ENCODE data around the gene SH2D4B.

SH2D4B gene

GRCh38 chr10:80617807-80618206 is 80.1 kb downstream of the SH2D4B start:
- no peaks in the 10 kb centered on the region for H3K36me3 ChIP-seq (ENCODE audit: control insufficient read depth, insufficient read depth, low read length)
- H3K9me3 ChIP-seq (ENCODE audit: control insufficient read depth, insufficient read depth, low read length), result no peaks in the 10 kb centered on the region
- H3K4me3 ChIP-seq (ENCODE audit: low read depth, low read length), result no peak overlapping the region
- no peak overlapping the region for H3K9ac ChIP-seq (ENCODE audit: low read depth, low read length)
- no peak overlapping the region for H3K27ac ChIP-seq (ENCODE audit: low read depth, low read length)
- no peaks in the 10 kb centered on the region for H3K27me3 ChIP-seq (ENCODE audit: control insufficient read depth, insufficient read depth, low read length)
- no peaks in the 10 kb centered on the region for H3K4me1 ChIP-seq (ENCODE audit: control insufficient read depth, insufficient read depth, low read length)

- H3K9ac ChIP-seq (ENCODE audit: low read depth, low read length), result no peak overlapping the region
- no peak overlapping the region for H3K27ac ChIP-seq (ENCODE audit: low read depth, low read length)
- H3K27me3 ChIP-seq (ENCODE audit: control insufficient read depth, insufficient read depth, low read length), result no peaks in the 10 kb centered on the region
- H3K9me3 ChIP-seq (ENCODE audit: control insufficient read depth, insufficient read depth, low read length), result no peaks in the 10 kb centered on the region
- H3K4me3 ChIP-seq (ENCODE audit: low read depth, low read length), result no peak overlapping the region
- H3K36me3 ChIP-seq (ENCODE audit: control insufficient read depth, insufficient read depth, low read length), result no peaks in the 10 kb centered on the region
- no peaks in the 10 kb centered on the region for H3K4me1 ChIP-seq (ENCODE audit: control insufficient read depth, insufficient read depth, low read length)
Observed at GRCh38 chr10:80619036-80619435, 81.3 kb downstream of the SH2D4B start.

DNA sequence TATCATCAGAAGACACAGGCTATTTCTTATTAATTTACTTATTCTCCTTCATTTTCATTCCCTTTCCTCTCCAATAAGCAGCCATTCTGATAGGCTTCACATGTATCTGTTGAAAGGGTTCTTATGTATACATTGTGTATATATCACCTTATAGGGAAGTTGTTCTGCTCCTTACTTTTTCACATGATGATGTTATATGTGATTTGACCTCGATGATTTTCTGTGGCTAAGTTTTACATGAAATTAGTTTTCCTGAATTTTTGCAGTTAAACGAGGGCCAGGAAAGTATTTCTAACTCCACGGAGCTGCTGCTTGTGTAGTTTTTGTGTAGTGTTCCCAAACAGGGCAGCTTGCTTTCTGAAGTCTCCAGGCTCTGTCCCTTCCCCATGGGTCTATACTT is 84.5 kb downstream of the SH2D4B start:
- Histone ChIP-seq H3K9ac (ENCODE audit: low read depth, low read length) (no peak overlapping the region), H3K27me3 (ENCODE audit: control insufficient read depth, insufficient read depth, low read length) (no peaks in the 10 kb centered on the region), H3K36me3 (ENCODE audit: control insufficient read depth, insufficient read depth, low read length) (no peaks in the 10 kb centered on the region), H3K4me3 (ENCODE audit: low read depth, low read length) (no peak overlapping the region), H3K27ac (ENCODE audit: low read depth, low read length) (no peak overlapping the region), H3K4me1 (ENCODE audit: control insufficient read depth, insufficient read depth, low read length) (no peaks in the 10 kb centered on the region), H3K9me3 (ENCODE audit: control insufficient read depth, insufficient read depth, low read length) (0 out of 2 replicates have a peak, but pooled peaks cover 5% of the 10 kb centered on the region)

DNA sequence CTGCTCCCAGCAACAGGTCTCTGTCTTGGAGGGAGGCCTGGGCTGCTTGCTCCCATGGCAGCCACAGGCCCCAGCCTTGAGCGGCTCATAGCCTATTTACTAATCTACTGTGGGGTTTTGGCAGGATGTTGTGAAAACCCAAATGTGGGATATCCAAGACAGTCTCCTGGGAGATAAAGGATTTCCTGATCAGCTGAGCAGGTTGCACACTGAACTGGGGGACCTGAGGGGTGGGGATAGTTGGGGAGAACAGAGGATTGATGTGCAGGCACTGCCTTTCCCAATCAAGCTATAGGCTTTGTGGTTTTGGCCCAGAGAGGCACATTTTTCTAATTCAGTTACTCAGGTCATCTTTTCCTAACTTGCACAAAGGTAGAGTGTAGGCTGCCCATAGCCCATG is 92.6 kb downstream of the SH2D4B start:
- Histone ChIP-seq H3K9me3 (ENCODE audit: control insufficient read depth, insufficient read depth, low read length) (0 out of 2 replicates have a peak, but pooled peaks cover 5% of the 10 kb centered on the region), H3K4me1 (ENCODE audit: control insufficient read depth, insufficient read depth, low read length) (no peaks in the 10 kb centered on the region), H3K9ac (ENCODE audit: low read depth, low read length) (no peak overlapping the region), H3K27me3 (ENCODE audit: control insufficient read depth, insufficient read depth, low read length) (no peaks in the 10 kb centered on the region), H3K27ac (ENCODE audit: low read depth, low read length) (no peak overlapping the region), H3K36me3 (ENCODE audit: control insufficient read depth, insufficient read depth, low read length) (no peaks in the 10 kb centered on the region), H3K4me3 (ENCODE audit: low read depth, low read length) (no peak overlapping the region)

DNA sequence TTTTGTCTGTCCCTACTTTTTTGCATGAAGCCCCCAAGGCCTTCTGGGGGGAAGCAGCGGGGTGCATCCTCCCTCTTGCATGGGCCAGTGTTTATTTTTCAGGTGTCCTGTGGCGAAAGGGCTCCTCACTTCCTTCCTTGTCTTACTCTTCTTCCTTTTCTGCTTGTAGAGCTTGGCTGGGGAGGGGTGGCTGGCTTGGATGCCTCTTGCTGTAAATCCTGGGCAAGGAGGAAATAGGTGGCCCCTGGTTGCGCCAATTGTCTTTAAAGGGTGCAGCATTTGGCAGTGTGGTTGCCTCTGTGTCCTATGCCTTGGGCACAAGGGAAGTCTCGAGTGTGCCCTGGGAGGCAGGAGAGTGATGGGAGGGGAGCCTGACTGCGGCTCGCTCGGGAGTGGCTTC is 95.0 kb downstream of the SH2D4B start:
- H3K9me3 ChIP-seq (ENCODE audit: control insufficient read depth, insufficient read depth, low read length), result no peaks in the 10 kb centered on the region
- no peaks in the 10 kb centered on the region for H3K4me1 ChIP-seq (ENCODE audit: control insufficient read depth, insufficient read depth, low read length)
- no peaks in the 10 kb centered on the region for H3K27me3 ChIP-seq (ENCODE audit: control insufficient read depth, insufficient read depth, low read length)
- H3K27ac ChIP-seq (ENCODE audit: low read depth, low read length), result no peak overlapping the region
- no peak overlapping the region for H3K9ac ChIP-seq (ENCODE audit: low read depth, low read length)
- no peak overlapping the region for H3K4me3 ChIP-seq (ENCODE audit: low read depth, low read length)
- H3K36me3 ChIP-seq (ENCODE audit: control insufficient read depth, insufficient read depth, low read length), result no peaks in the 10 kb centered on the region

- H3K36me3 ChIP-seq (ENCODE audit: control insufficient read depth, insufficient read depth, low read length), result no peaks in the 10 kb centered on the region
- H3K4me3 ChIP-seq (ENCODE audit: low read depth, low read length), result no peak overlapping the region
- H3K9me3 ChIP-seq (ENCODE audit: control insufficient read depth, insufficient read depth, low read length), result no peaks in the 10 kb centered on the region
- H3K4me1 ChIP-seq (ENCODE audit: control insufficient read depth, insufficient read depth, low read length), result no peaks in the 10 kb centered on the region
- no peaks in the 10 kb centered on the region for H3K27me3 ChIP-seq (ENCODE audit: control insufficient read depth, insufficient read depth, low read length)
- H3K9ac ChIP-seq (ENCODE audit: low read depth, low read length), result no peak overlapping the region
- no peak overlapping the region for H3K27ac ChIP-seq (ENCODE audit: low read depth, low read length)
Observed at GRCh38 chr10:80633383-80633860, 95.7 kb downstream of the SH2D4B start.

- no peak overlapping the region for H3K9ac ChIP-seq (ENCODE audit: low read depth, low read length)
- no peak overlapping the region for H3K27ac ChIP-seq (ENCODE audit: low read depth, low read length)
- H3K4me3 ChIP-seq (ENCODE audit: low read depth, low read length), result no peak overlapping the region
- no peaks in the 10 kb centered on the region for H3K4me1 ChIP-seq (ENCODE audit: control insufficient read depth, insufficient read depth, low read length)
- H3K27me3 ChIP-seq (ENCODE audit: control insufficient read depth, insufficient read depth, low read length), result no peaks in the 10 kb centered on the region
- H3K9me3 ChIP-seq (ENCODE audit: control insufficient read depth, insufficient read depth, low read length), result no peaks in the 10 kb centered on the region
- H3K36me3 ChIP-seq (ENCODE audit: control insufficient read depth, insufficient read depth, low read length), result no peaks in the 10 kb centered on the region
Observed at GRCh38 chr10:80633910-80634309, 96.2 kb downstream of the SH2D4B start.

DNA sequence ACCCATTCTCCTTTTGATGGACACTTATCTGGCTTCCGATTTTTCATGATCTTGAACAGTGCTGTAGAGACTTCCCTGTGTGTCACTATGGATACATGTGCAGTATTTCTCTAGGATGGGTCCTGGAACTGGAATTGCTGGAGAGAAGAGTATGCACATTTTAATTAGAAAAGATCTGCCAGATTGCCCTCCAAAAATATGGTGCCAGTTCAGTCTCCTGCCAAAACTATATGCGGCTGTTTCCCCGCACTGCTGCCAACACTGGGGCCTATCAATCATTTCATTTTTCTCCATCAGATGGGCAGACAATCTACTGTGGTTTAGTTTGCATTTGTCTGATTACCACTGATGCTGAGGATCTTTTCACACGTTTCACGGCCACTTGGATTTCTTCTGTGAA is 105.0 kb downstream of the SH2D4B start:
- no peak overlapping the region for H3K27ac ChIP-seq (ENCODE audit: low read depth, low read length)
- no peak overlapping the region for H3K9ac ChIP-seq (ENCODE audit: low read depth, low read length)
- H3K4me1 ChIP-seq (ENCODE audit: control insufficient read depth, insufficient read depth, low read length), result no peaks in the 10 kb centered on the region
- no peak overlapping the region for H3K4me3 ChIP-seq (ENCODE audit: low read depth, low read length)
- H3K36me3 ChIP-seq (ENCODE audit: control insufficient read depth, insufficient read depth, low read length), result no peaks in the 10 kb centered on the region
- no peaks in the 10 kb centered on the region for H3K9me3 ChIP-seq (ENCODE audit: control insufficient read depth, insufficient read depth, low read length)
- H3K27me3 ChIP-seq (ENCODE audit: control insufficient read depth, insufficient read depth, low read length), result no peaks in the 10 kb centered on the region

DNA sequence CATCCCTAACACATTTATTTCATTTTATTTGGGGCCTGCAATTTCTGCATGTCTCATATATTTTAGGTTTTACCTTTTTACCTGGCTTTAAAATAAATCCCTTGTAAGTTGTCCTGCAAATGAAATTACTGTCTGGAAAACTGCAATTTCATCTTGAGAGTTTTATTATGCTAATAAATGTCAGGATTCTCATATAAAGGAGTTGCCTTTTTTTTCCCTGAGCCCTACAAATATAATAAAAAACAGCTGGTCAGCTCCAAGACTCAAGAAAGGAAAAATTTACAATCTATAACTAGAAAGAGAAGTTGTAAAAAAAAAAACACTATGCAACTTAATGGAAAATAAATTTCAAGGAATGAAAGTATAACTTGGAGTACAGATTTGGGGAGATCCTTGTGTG is 108.7 kb downstream of the SH2D4B start:
- no peaks in the 10 kb centered on the region for H3K4me1 ChIP-seq (ENCODE audit: control insufficient read depth, insufficient read depth, low read length)
- H3K36me3 ChIP-seq (ENCODE audit: control insufficient read depth, insufficient read depth, low read length), result no peaks in the 10 kb centered on the region
- no peak overlapping the region for H3K4me3 ChIP-seq (ENCODE audit: low read depth, low read length)
- H3K27me3 ChIP-seq (ENCODE audit: control insufficient read depth, insufficient read depth, low read length), result no peaks in the 10 kb centered on the region
- H3K9ac ChIP-seq (ENCODE audit: low read depth, low read length), result no peak overlapping the region
- no peaks in the 10 kb centered on the region for H3K9me3 ChIP-seq (ENCODE audit: control insufficient read depth, insufficient read depth, low read length)
- H3K27ac ChIP-seq (ENCODE audit: low read depth, low read length), result no peak overlapping the region

DNA sequence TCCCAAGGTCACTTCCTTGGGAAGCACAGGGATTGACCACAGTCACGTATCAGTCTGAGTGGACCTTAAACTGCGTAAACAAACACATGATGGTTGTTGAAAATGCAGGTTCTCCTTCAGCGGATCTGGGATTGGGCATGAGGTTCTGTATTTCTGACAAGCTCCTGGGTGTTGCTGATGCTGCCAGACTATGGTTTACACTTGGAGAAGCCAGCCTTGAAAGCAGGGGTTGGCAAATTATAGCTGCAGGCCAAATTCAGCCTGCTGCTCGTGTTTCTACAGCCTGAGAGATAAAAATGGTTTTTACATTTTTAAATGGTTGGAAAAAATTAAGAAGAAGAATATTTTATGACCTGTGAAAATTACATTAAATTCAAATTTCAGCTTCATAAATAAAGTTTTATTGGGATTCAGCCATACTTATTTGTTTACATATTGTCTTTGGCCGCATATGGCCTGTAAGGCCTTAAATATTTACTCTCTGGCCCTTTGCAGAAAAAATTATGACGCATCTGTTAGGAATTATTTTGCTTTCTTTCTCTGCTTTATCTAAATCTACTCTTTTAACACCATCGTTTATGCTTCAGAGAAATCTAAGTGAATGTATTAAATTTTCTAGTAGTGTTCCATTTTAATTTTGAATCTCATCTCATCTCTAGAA is 109.6 kb downstream of the SH2D4B start:
- H3K27ac ChIP-seq (ENCODE audit: low read depth, low read length), result no peak overlapping the region
- no peak overlapping the region for H3K4me3 ChIP-seq (ENCODE audit: low read depth, low read length)
- no peaks in the 10 kb centered on the region for H3K4me1 ChIP-seq (ENCODE audit: control insufficient read depth, insufficient read depth, low read length)
- no peaks in the 10 kb centered on the region for H3K36me3 ChIP-seq (ENCODE audit: control insufficient read depth, insufficient read depth, low read length)
- H3K9me3 ChIP-seq (ENCODE audit: control insufficient read depth, insufficient read depth, low read length), result no peaks in the 10 kb centered on the region
- no peak overlapping the region for H3K9ac ChIP-seq (ENCODE audit: low read depth, low read length)
- H3K27me3 ChIP-seq (ENCODE audit: control insufficient read depth, insufficient read depth, low read length), result no peaks in the 10 kb centered on the region

GRCh38 chr10:80648106-80648505 is 110.4 kb downstream of the SH2D4B start:
- Histone ChIP-seq H3K4me3 (ENCODE audit: low read depth, low read length) (no peak overlapping the region), H3K36me3 (ENCODE audit: control insufficient read depth, insufficient read depth, low read length) (no peaks in the 10 kb centered on the region), H3K4me1 (ENCODE audit: control insufficient read depth, insufficient read depth, low read length) (no peaks in the 10 kb centered on the region), H3K27me3 (ENCODE audit: control insufficient read depth, insufficient read depth, low read length) (no peaks in the 10 kb centered on the region), H3K9me3 (ENCODE audit: control insufficient read depth, insufficient read depth, low read length) (no peaks in the 10 kb centered on the region), H3K27ac (ENCODE audit: low read depth, low read length) (no peak overlapping the region), H3K9ac (ENCODE audit: low read depth, low read length) (no peak overlapping the region)

All from HUES48 (cell line).